MM.1S (cell line): ENCODE measurements around the gene YIPF7.

Source experiments
- CTCF ChIP-seq: fragments of 300-600 bp; sonication (generic); IDR thresholded peaks from 2 replicates; pipeline ENCODE4 v1.5.1; 2016; ENCODE audit warnings: antibody characterized with exemption, low read length, mixed read lengths
- EZH2 ChIP-seq: fragments of 300-600 bp; sonication (generic); optimal IDR thresholded peaks from 2 replicates; pipeline ENCODE3; 2017; ENCODE audit warnings: low read depth, mild to moderate bottlenecking, antibody characterized with exemption, low read length, mixed read lengths
- EZH2phosphoT487 ChIP-seq: fragments of 300-600 bp; sonication (generic); IDR thresholded peaks from 2 replicates; pipeline ENCODE4 v1.6.1; 2018; ENCODE audit warnings: antibody characterized with exemption, low read length

GRCh38 chr4:44663539-44664263, 12.3 kb upstream of the YIPF7 start:
- TF ChIP-seq CTCF (no peak), EZH2phosphoT487 (no peak), EZH2 (no peak)
